ENCODE data around the gene DEXI.

Gene DEXI

GRCh38 chr16:10892782-10893318 lies 49.4 kb downstream of the DEXI start:
- DNase-seq (ENCODE audit: low spot score), result no peak

GRCh38 chr16:10889855-10890254 lies 52.4 kb downstream of the DEXI start:
- DNase-seq (ENCODE audit: low spot score), result no peak

- DNase-seq (ENCODE audit: low spot score), result no peak
Observed at GRCh38 chr16:10888320-10888937, 53.8 kb downstream of the DEXI start.

GRCh38 chr16:10885246-10885645 lies 57.0 kb downstream of the DEXI start:
- no peak for DNase-seq (ENCODE audit: low spot score)

GRCh38 chr16:10883004-10883403 lies 59.3 kb downstream of the DEXI start:
- no peak for DNase-seq (ENCODE audit: low spot score)

GRCh38 chr16:10881479-10882030 lies 60.7 kb downstream of the DEXI start:
- DNase-seq (ENCODE audit: low spot score), result no peak

- no peak for DNase-seq (ENCODE audit: low spot score)
Observed at GRCh38 chr16:10880594-10881452, 61.4 kb downstream of the DEXI start.

- DNase-seq (ENCODE audit: low spot score), result no peak
Observed at GRCh38 chr16:10879681-10880589, 62.3 kb downstream of the DEXI start.
